Measurements from ENCODE around the gene C6orf132.

C6orf132 gene

GRCh38 chr6:42086046-42087035 is 56.1 kb downstream of the C6orf132 start:
- FAIRE-seq, result no peak
- no peak for DNase-seq (ENCODE audit: insufficient read length, low spot score)

- DNase-seq (ENCODE audit: insufficient read length, low spot score) (no peak), FAIRE-seq (no peak)
These were observed 57.5 kb downstream of the C6orf132 start for GRCh38 chr6:42084889-42085288.

- FAIRE-seq, result no peak
- no peak for DNase-seq (ENCODE audit: insufficient read length, low spot score)
These were observed 58.9 kb downstream of the C6orf132 start for GRCh38 chr6:42083530-42083929.

DNA sequence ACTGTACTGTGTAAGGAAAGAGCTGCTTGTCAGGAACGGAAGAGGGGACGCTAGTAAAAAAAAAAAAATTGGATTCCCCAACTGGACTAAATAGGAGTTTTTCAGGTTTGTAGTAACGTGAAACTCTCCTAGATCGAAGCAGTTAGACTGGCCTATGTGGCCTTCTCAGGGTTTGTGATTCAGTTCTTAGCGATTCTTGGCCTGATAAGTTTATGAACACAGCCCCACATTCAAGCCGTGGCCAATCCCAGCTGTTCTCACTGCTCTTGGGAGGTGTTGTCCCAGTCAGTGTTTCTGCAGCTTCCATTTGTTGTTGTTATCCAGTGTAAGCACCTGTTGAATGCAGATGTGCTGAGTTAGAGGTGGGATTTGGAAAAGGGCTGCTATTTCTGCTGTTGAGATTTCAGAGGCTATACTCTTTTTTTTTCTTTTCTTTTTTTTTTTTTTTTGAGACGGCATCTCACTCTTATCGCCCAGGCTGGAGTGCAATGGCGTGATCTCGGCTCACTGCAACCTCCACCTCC is 62.4 kb downstream of the C6orf132 start:
- FAIRE-seq, result no peak
- no peak for DNase-seq (ENCODE audit: insufficient read length, low spot score)

DNA sequence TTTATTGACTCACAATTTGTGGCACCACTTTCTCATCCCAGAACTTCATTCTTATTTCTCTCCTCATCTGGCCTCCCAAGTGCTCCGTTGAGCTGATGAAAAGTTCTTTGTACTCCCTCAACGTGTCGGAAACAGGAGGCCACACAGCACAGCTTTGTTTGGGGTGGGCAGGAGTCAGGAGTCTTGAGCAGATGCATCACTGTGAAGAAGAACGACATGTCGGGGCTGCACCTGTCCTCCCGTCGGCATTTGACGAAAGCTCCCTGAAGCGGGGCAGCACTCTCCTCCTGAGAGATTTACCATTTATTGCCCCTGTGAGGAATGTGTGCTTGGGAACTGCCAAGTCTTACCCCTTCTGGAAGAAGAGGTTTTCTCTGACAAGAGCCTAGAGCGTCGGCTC is 64.0 kb downstream of the C6orf132 start:
- no peak for FAIRE-seq
- DNase-seq (ENCODE audit: insufficient read length, low spot score), result no peak

GRCh38 chr6:42075159-42075838 is 67.1 kb downstream of the C6orf132 start:
- DNase-seq (ENCODE audit: insufficient read length, low spot score) (peak; percentile 86), FAIRE-seq (peak; percentile 88)

- DNase-seq (ENCODE audit: insufficient read length, low spot score), result no peak
- FAIRE-seq, result no peak
These were observed 69.1 kb downstream of the C6orf132 start for GRCh38 chr6:42073287-42073686.

- DNase-seq (ENCODE audit: insufficient read length, low spot score), result no peak
- no peak for FAIRE-seq
These were observed 70.4 kb downstream of the C6orf132 start for GRCh38 chr6:42071881-42072583.

GRCh38 chr6:42068872-42069522 is 73.4 kb downstream of the C6orf132 start:
- no peak for FAIRE-seq

DNA sequence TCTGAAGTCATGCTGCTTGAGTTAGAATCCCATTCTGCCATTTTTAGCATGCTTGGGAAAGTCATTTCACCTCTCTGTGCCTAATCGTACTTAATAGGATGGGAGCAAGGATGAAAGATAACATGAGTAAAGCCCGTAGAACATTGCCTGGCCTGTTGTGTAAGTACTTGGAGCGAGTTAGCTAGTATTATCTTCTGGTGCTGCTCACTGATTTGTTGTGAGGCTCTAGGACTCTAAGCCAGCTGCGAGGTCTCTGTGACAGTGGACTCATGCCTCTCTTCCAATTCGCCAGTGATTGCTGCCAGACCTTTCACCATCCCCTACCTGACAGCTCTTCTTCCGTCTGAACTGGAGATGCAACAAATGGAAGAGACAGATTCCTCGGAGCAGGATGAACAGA is 74.2 kb downstream of the C6orf132 start:
- FAIRE-seq (no peak), DNase-seq (ENCODE audit: insufficient read length, low spot score) (no peak)

More at GRCh38 chr6:42068872-42069522, 73.4 kb downstream of the C6orf132 start:
- DNase-seq (ENCODE audit: insufficient read length, low spot score), result no peak

- no peak for FAIRE-seq
These were observed 76.2 kb downstream of the C6orf132 start for GRCh38 chr6:42066156-42066675.

GRCh38 chr6:42059743-42060142 is 82.7 kb downstream of the C6orf132 start:
- no peak for FAIRE-seq
- DNase-seq (ENCODE audit: insufficient read length, low spot score), result no peak

More at GRCh38 chr6:42066156-42066675, 76.2 kb downstream of the C6orf132 start:
- DNase-seq (ENCODE audit: insufficient read length, low spot score), result no peak

GRCh38 chr6:42053601-42054000 is 88.8 kb downstream of the C6orf132 start:
- FAIRE-seq (no peak), DNase-seq (ENCODE audit: insufficient read length, low spot score) (no peak)

DNA sequence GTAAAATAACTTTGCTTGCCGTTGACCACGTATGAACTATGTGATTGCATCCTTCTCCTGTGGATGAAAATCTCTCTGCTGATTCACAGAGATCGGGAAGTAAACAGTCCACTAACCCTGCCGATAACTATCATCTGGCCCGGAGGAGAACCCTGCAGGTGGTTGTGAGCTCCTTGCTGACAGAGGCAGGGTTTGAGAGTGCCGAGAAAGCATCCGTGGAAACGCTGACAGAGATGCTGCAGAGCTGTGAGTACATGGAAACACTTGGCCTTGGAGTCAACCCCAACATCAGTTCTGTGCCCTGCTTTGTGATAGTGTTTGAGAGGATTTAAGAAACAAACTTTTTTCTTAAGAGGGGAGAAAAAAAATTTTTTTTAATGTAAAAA is 91.2 kb downstream of the C6orf132 start:
- no peak for DNase-seq (ENCODE audit: insufficient read length, low spot score)
- FAIRE-seq, result no peak
